Thymus (tissue), 11 donors: ENCODE measurements around the gene C1QTNF1. TPM values are rescaled to one million over a fixed set of nuclear protein-coding genes. Genes with fewer than 3 reads are reported as not detected.

Source experiments
- DNase-seq, 9 donors: peaks; one replicate each; pipeline ENCODE4 v3.0.0-alpha.2; 2013; ENCODE audit warnings: low spot score in 9 of 9, low read depth in 6 of 9, missing footprints in 1 of 9
- H3K27ac ChIP-seq, 2 donors: one replicate each; pipeline ENCODE4 v1.5.1; 2013; ENCODE audit warnings: control low read depth in 1 of 2, low read depth in 1 of 2, low read length in 1 of 2, mild to moderate bottlenecking in 1 of 2, moderate library complexity in 1 of 2
- H3K27me3 ChIP-seq, 2 donors: one replicate each; pipeline ENCODE4 v1.5.1; 2013; ENCODE audit warnings: low read length in 1 of 2; ENCODE audit not compliant: control insufficient read depth in 2 of 2, insufficient read depth in 1 of 2
- H3K36me3 ChIP-seq, 2 donors: one replicate each; pipeline ENCODE4 v1.5.1; 2013; ENCODE audit warnings: low read length in 1 of 2, mild to moderate bottlenecking in 1 of 2, moderate library complexity in 1 of 2; ENCODE audit not compliant: control insufficient read depth in 2 of 2, insufficient read depth in 2 of 2
- H3K4me1 ChIP-seq, 2 donors: one replicate each; pipeline ENCODE4 v1.5.1; 2013; ENCODE audit warnings: low read length in 2 of 2; ENCODE audit not compliant: control insufficient read depth in 2 of 2, insufficient read depth in 2 of 2
- H3K4me3 ChIP-seq, 2 donors: one replicate each; pipeline ENCODE4 v1.5.1; 2013; ENCODE audit warnings: low read length in 2 of 2, control low read depth in 1 of 2, mild to moderate bottlenecking in 1 of 2
- H3K9me3 ChIP-seq, 2 donors: one replicate each; pipeline ENCODE4 v1.5.1; 2013; ENCODE audit warnings: low read length in 1 of 2, mild to moderate bottlenecking in 1 of 2; ENCODE audit not compliant: control insufficient read depth in 2 of 2, insufficient read depth in 1 of 2
- WGBS: extraction: QIAGEN DNeasy Blood & Tissue Kit; methylation state at CpG from one replicate; pipeline ENCODE4 v1.1.7; 2013; 5-methylcytosine and 5-hydroxymethylcytosine counted together
- polyA plus RNA-seq: library from polyadenylated mRNA; stranded (reverse); fragments of 200-250 nt; gene quantifications from one replicate; pipeline ENCODE4 v1.2.3, GENCODE V29; 2013
- total RNA-seq: library from RNA; stranded (reverse); fragments of 120-200 nt; gene quantifications from one replicate; pipeline ENCODE4 v1.2.4, GENCODE V29; 2013
- donor health status: healthy.

C1QTNF1 gene
- total and polyA plus RNA-seq, 2 donors, result 2.2 to 34.9 TPM

DNA sequence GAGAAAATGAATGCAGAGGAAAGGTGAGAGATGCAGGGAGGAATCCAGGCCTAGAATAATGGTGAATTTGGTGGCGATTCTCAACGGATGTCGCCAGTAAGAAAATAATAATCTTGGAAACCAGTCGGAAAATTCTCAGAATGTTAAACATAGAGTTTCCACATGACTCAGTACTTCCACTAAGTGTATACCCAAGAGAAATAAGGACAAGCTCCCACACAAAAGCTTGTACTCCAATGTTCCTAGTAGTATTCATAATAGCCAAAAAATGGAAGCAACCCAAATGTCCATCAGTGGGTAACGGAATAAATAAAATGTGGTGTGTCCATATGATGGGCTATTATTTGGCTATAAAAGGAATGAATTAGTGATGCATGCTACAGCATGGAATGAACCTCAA, 31.2 kb downstream of the C1QTNF1 start:
- no peaks in the 10 kb centered on the region for H3K27me3 ChIP-seq
- no peaks in the 10 kb centered on the region for H3K4me1 ChIP-seq
- WGBS, result 97% methylated on average over 5 of the region's 5 CpGs
- H3K9me3 ChIP-seq, result peaks cover 0 to 3% of the 10 kb centered on the region in 2 donors
- no peak overlapping the region for H3K4me3 ChIP-seq
- no peak overlapping the region for H3K27ac ChIP-seq
- no peak for DNase-seq
- H3K36me3 ChIP-seq, result no peaks in the 10 kb centered on the region

DNA sequence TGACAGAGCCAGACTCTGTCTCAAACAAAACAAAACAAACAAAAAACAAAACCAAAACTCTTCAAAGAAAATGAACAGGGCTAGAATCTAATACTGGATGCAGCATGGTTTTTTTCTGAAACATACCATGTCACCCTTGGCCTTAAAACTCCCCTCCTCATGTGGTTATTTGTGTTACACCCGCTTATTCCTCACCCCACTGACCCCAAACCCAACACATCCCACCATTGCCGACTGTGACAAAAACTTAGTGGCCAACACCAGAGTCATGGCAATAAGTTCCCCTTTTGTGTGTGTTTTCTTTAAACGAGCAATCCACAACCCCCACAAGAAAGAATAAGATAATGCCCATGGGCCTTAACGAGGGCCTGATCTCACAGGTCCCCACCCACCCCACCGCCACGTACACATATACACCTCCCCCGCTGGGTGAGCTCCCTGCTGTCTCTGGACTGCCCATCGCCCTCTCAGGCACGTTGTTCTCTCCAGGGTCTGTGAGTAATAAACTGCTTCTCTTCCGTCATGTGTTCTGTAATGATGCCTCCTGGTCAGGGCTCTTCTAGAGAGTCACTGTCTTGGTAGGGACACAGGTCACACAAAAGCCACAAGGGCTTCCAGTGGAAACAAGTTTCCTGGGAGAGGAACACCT, 33.9 kb downstream of the C1QTNF1 start:
- Histone ChIP-seq H3K27me3 (no peaks in the 10 kb centered on the region), H3K4me1 (no peaks in the 10 kb centered on the region), H3K27ac (no peak overlapping the region), H3K36me3 (no peaks in the 10 kb centered on the region), H3K9me3 (peaks cover 0 to 3% of the 10 kb centered on the region in 2 donors), H3K4me3 (no peak overlapping the region)
- no peak for DNase-seq
- WGBS, result 81% methylated on average over 10 of the region's 10 CpGs

DNA sequence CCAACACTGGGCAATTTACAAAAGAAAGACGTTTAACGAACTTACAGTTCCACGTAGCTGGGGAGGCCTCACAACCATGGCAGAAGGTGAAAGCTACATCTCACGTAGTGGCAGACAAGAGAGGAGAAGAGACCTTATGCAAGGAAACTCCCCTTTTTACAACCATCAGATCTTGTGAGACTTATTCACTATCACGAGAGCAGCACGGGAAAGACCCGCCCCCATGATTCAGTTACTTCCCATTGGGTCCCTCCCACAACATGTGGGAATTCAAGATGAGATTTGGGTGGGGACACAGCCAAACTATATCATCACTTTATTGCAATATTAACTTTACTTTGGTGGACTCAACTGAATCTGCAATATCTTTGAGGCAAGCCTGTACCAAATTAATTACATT, 38.7 kb downstream of the C1QTNF1 start:
- no peak for DNase-seq
- no peak overlapping the region for H3K27ac ChIP-seq
- 94% methylated on average over 7 of the region's 7 CpGs for WGBS
- H3K36me3 ChIP-seq, result no peaks in the 10 kb centered on the region
- H3K4me1 ChIP-seq, result no peaks in the 10 kb centered on the region
- no peaks in the 10 kb centered on the region for H3K27me3 ChIP-seq
- H3K4me3 ChIP-seq, result no peak overlapping the region
- no peaks in the 10 kb centered on the region for H3K9me3 ChIP-seq

DNA sequence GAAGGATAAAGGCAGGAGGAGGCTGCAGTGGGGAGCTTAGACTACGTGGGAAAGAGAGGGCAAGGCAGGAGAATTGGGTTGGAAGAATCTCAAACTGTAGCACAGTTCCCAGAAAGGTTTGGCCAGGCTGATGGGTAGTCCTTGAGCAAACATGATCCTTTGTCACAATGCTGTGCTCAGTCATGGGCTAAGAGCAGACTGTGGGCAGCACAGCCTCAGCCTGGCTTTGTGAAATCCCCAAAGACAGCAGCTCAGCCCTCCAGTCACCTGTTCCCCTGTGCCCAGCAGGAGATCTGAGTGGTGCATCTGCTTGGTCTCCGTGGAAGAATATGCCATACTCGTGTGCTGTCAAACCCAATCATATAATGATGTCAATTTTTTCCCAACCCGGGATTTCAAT, 40.1 kb downstream of the C1QTNF1 start:
- H3K9me3 ChIP-seq, result no peaks in the 10 kb centered on the region
- no peaks in the 10 kb centered on the region for H3K4me1 ChIP-seq
- no peak overlapping the region for H3K27ac ChIP-seq
- DNase-seq, result no peak
- H3K4me3 ChIP-seq, result no peak overlapping the region
- H3K27me3 ChIP-seq, result no peaks in the 10 kb centered on the region
- no peaks in the 10 kb centered on the region for H3K36me3 ChIP-seq
- 93% methylated on average over 4 of the region's 4 CpGs for WGBS

DNA sequence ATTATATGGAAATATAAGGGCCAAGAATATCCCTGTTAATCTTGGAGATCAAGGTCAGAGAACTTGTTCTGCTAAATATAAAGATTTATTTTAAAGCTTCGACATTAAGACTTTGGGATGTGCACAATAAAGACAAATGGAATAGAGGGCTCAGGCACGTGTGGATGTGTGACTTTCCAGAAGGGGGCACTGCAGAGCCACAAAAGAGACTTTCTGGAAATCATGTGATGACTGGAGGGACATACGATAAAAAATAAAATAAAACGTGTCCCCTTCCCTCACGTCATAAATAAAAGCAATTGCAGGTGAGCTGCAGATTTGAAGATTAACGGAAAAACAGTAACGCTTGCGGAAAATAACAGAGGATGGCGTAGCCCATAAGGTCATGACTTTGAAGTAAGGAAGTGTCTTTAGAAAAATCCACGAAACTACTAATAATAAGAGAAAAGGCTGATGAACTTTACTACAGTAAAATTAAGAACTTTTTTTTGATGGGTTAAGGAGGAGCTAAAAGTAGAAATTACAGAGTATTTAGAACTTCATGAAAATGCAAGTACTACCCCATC, 41.2 kb downstream of the C1QTNF1 start:
- H3K4me1 ChIP-seq, result no peaks in the 10 kb centered on the region
- no peak overlapping the region for H3K27ac ChIP-seq
- no peak overlapping the region for H3K4me3 ChIP-seq
- H3K9me3 ChIP-seq, result no peaks in the 10 kb centered on the region
- 46% methylated on average over 10 of the region's 10 CpGs for WGBS
- peak in 4 of 9 donors; percentile 19 to 57 (median 40) for DNase-seq
- H3K27me3 ChIP-seq, result no peaks in the 10 kb centered on the region
- H3K36me3 ChIP-seq, result no peaks in the 10 kb centered on the region

DNA sequence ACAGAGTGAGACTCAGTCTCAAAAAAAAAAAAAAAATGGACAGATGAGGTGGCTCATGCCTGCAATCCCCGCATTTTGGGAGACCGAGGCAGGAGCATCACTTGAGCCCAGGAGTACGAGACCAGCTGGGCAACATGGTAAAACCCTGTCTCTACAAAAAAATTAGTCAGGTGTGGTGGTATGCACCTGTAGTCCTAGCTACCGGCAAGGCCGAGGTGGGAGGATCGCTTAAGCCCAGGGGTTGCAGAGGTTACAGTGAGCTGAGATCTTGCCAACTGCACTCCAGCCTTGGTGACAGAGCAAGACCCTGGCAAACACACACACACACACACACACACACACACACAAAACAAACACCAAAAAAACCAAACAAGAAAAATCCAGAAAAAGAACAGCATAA, 43.0 kb downstream of the C1QTNF1 start:
- no peaks in the 10 kb centered on the region for H3K9me3 ChIP-seq
- H3K4me1 ChIP-seq, result no peaks in the 10 kb centered on the region
- no peaks in the 10 kb centered on the region for H3K36me3 ChIP-seq
- peaks cover 0 to 2% of the 10 kb centered on the region in 2 donors for H3K27me3 ChIP-seq
- 95% methylated on average over 6 of the region's 6 CpGs for WGBS
- no peak for DNase-seq
- no peak overlapping the region for H3K27ac ChIP-seq
- H3K4me3 ChIP-seq, result no peak overlapping the region

DNA sequence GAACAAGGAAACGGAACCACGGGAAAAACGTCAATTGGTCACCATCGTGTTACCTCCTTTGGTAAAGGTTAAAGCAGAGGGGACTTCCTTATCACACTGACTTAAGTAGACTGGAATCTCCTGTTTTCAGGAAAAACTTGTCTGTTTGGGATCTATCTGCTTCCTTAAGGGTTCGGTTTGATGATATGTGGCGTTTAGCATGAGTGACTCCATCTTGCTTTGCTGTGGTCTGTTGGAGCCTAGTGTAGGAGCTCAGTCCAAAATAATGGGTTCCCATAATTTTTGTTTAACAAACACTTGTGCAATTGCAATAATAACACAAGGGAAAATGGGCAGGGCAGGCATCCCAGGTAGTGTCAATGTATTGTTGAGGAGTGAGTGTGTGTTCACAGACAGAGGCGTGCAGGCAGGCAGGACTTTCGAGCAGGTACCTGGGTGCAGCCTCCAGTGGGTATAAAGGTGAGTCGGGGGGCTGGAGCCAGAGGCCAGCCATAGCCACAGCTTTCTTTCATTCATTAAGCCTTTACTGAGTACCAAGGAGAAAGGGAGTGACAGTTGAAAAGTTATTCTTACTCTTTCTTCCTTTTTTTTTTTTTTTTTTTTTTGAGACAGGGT, 46.4 kb downstream of the C1QTNF1 start:
- Histone ChIP-seq H3K27ac (no peak overlapping the region), H3K36me3 (no peaks in the 10 kb centered on the region), H3K27me3 (peaks cover 0 to 16% of the 10 kb centered on the region in 2 donors), H3K9me3 (no peaks in the 10 kb centered on the region), H3K4me3 (no peak overlapping the region), H3K4me1 (peaks cover under 1 to 5% of the 10 kb centered on the region in 2 donors)
- DNase-seq, result no peak
- WGBS, result 94% methylated on average over 9 of the region's 9 CpGs

DNA sequence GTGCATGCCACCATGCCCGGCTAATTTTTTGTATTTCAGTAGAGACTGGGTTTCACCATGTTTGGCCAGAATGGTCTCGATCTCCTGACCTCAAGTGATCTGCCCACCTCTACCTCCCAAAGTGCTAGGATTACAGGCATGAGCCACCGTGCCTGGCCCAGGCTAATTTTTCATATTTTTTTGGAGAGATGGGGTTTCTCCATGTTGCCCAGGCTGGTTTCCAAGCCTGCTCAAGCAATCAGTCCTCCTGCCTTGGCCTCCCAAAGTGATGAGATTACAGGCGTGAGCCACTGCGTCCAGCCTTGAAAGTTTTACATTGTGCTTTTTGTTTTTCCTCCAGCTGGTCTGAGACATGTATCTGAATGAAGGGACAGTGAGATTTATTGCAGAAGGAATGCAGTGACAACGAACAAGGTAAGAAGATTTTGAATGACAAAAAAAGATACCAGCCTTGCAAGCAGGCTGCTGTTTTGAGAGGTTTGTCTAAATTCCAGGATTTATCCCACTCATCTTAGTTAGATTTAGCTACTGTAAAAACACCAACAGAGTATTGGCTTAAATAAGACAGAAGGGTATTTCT, 47.3 kb downstream of the C1QTNF1 start:
- peaks cover 0 to 24% of the 10 kb centered on the region in 2 donors for H3K27me3 ChIP-seq
- no peak for DNase-seq
- no peaks in the 10 kb centered on the region for H3K36me3 ChIP-seq
- no peaks in the 10 kb centered on the region for H3K9me3 ChIP-seq
- H3K27ac ChIP-seq, result no peak overlapping the region
- 96% methylated on average over 6 of the region's 6 CpGs for WGBS
- peaks cover 9 to 10% of the 10 kb centered on the region in 2 donors for H3K4me1 ChIP-seq
- no peak overlapping the region for H3K4me3 ChIP-seq

DNA sequence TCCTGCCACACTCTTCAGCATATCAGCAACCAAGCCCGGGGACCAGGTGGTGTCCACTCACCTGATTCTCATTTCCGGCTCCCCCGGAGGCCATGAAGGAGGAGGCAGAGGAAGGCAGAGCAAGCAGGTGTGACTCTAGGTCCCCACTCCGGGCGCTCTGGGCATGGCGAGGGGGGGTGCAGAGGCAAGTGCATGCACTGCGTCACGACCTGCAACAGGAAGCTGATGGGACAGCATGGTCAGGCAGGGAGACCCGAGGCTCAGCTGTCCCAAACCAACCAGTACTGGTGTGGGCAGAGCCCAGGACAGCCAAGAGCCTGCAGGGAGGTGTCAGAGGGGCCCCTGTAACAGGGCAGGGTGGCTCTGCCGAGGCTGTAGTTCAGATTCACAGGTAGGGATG, 48.6 kb downstream of the C1QTNF1 start:
- WGBS, result 96% methylated on average over 10 of the region's 10 CpGs
- peaks cover 9 to 10% of the 10 kb centered on the region in 2 donors for H3K4me1 ChIP-seq

More for the DNA sequence above, 48.6 kb downstream of the C1QTNF1 start:
- no peak overlapping the region for H3K27ac ChIP-seq
- H3K27me3 ChIP-seq, result peaks cover 0 to 24% of the 10 kb centered on the region in 2 donors
- no peak overlapping the region for H3K4me3 ChIP-seq
- H3K9me3 ChIP-seq, result no peaks in the 10 kb centered on the region
- peaks cover 0 to under 1% of the 10 kb centered on the region in 2 donors for H3K36me3 ChIP-seq
- no peak for DNase-seq
